ENCODE data around the gene SYT4. TPM values are rescaled to one million over a fixed set of nuclear protein-coding genes. Genes with fewer than 3 reads are reported as not detected.

The SYT4 gene
- total RNA-seq, 1 experiment from 2014 or later = 1.7 TPM

DNA sequence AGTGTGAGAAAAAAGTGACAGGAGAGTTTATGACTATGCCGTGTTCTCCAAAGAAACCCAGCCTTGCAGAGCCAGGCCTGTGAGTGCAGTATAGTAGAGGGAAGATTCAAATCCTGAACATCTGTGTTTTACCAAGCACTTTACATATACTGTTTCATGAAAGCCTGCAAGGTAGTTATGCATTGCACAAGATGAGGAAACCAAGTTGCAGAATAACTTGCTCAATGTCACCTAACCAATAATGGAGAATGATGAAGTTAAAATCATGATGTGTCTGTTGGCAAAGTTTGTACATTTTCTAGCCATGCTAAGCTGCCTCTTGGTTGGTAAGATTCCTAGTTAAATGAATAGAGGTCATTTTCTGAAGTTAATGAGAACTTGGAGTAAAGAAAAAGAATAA is 29.3 kb downstream of the SYT4 start:
- Mint-ChIP-seq H3K9me3 (no peaks in the 10 kb centered on the region), H3K4me3 (no peak overlapping the region), H3K4me1 (peaks cover under 1% of the 10 kb centered on the region; the same call in 1 of the 2 replicates), H3K27ac (no peak overlapping the region), H3K27me3 (ENCODE audit: low read depth) (no peaks in the 10 kb centered on the region), H3K36me3 (no peaks in the 10 kb centered on the region)
- ChIA-PET CTCF (no interaction called here), POLR2A (no interaction called here)
- TF ChIP-seq NFATC4 (CRISPR knock-in tag; IDR thresholded peaks at IDR 0.05) = no peak
- no peak for TF ChIP-seq ZNF423 (CRISPR knock-in tag; IDR thresholded peaks at IDR 0.05)
- TF ChIP-seq GRHL2 (CRISPR knock-in tag; IDR thresholded peaks at IDR 0.05; ENCODE audit: insufficient replicate concordance, severe bottlenecking) = no peak
- TF ChIP-seq NR1H2 (CRISPR knock-in tag; IDR thresholded peaks at IDR 0.05) = no peak
- no peak for TF ChIP-seq FOXP4 (CRISPR knock-in tag; IDR thresholded peaks at IDR 0.05)
- TF ChIP-seq IRF1 (CRISPR knock-in tag; IDR thresholded peaks at IDR 0.05) = no peak
- TF ChIP-seq, protein P1, sequence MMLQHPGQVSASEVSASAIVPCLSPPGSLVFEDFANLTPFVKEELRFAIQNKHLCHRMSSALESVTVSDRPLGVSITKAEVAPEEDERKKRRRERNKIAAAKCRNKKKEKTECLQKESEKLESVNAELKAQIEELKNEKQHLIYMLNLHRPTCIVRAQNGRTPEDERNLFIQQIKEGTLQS (CRISPR knock-in tag; conservative IDR thresholded peaks at IDR 0.05) = no peak
- TF ChIP-seq NR2C2 (CRISPR knock-in tag; IDR thresholded peaks at IDR 0.05) = no peak
- TF ChIP-seq GTF2I (CRISPR knock-in tag; conservative IDR thresholded peaks at IDR 0.05) = no peak
- no peak for TF ChIP-seq NR3C1 (CRISPR knock-in tag; conservative IDR thresholded peaks at IDR 0.05; ENCODE audit: low read depth)
- no peak for TF ChIP-seq RORB (CRISPR knock-in tag; IDR thresholded peaks at IDR 0.05)
- ATAC-seq (no peak), DNase-seq (ENCODE audit: low spot score) (no peak)

GRCh38 chr18:43238429-43238828 is 38.9 kb downstream of the SYT4 start:
- ChIA-PET POLR2A (no interaction called here), CTCF (no interaction called here)
- H3K27ac Mint-ChIP-seq = no peak overlapping the region
- ATAC-seq (no peak), DNase-seq (ENCODE audit: low spot score) (no peak)
- no peaks in the 10 kb centered on the region for H3K9me3 Mint-ChIP-seq
- H3K4me1 Mint-ChIP-seq = no peaks in the 10 kb centered on the region
- no peaks in the 10 kb centered on the region for H3K27me3 Mint-ChIP-seq (ENCODE audit: low read depth)
- H3K4me3 Mint-ChIP-seq = no peak overlapping the region
- no peaks in the 10 kb centered on the region for H3K36me3 Mint-ChIP-seq
- TF ChIP-seq SMAD4 (CRISPR knock-in tag; IDR thresholded peaks at IDR 0.05) (no peak), CREB1 (CRISPR knock-in tag; IDR thresholded peaks at IDR 0.05) (no peak), STAT6 (CRISPR knock-in tag; conservative IDR thresholded peaks at IDR 0.05; ENCODE audit: low read depth) (no peak), FOXJ3 (CRISPR knock-in tag; IDR thresholded peaks at IDR 0.05; ENCODE audit: borderline replicate concordance) (no peak), JUN (CRISPR knock-in tag; IDR thresholded peaks at IDR 0.05) (no peak), GABPB1 (CRISPR knock-in tag; IDR thresholded peaks at IDR 0.05) (no peak), ZBTB21 (CRISPR knock-in tag; IDR thresholded peaks at IDR 0.05; ENCODE audit: borderline replicate concordance) (no peak), GRHL2 (CRISPR knock-in tag; IDR thresholded peaks at IDR 0.05; ENCODE audit: insufficient replicate concordance, severe bottlenecking) (no peak), SP1 (CRISPR knock-in tag; conservative IDR thresholded peaks at IDR 0.05) (no peak)
- TF ChIP-seq, protein P2, sequence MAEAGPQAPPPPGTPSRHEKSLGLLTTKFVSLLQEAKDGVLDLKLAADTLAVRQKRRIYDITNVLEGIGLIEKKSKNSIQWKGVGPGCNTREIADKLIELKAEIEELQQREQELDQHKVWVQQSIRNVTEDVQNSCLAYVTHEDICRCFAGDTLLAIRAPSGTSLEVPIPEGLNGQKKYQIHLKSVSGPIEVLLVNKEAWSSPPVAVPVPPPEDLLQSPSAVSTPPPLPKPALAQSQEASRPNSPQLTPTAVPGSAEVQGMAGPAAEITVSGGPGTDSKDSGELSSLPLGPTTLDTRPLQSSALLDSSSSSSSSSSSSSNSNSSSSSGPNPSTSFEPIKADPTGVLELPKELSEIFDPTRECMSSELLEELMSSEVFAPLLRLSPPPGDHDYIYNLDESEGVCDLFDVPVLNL (CRISPR knock-in tag; IDR thresholded peaks at IDR 0.05; ENCODE audit: borderline replicate concordance, low read depth) = no peak
- TF ChIP-seq, protein P3, sequence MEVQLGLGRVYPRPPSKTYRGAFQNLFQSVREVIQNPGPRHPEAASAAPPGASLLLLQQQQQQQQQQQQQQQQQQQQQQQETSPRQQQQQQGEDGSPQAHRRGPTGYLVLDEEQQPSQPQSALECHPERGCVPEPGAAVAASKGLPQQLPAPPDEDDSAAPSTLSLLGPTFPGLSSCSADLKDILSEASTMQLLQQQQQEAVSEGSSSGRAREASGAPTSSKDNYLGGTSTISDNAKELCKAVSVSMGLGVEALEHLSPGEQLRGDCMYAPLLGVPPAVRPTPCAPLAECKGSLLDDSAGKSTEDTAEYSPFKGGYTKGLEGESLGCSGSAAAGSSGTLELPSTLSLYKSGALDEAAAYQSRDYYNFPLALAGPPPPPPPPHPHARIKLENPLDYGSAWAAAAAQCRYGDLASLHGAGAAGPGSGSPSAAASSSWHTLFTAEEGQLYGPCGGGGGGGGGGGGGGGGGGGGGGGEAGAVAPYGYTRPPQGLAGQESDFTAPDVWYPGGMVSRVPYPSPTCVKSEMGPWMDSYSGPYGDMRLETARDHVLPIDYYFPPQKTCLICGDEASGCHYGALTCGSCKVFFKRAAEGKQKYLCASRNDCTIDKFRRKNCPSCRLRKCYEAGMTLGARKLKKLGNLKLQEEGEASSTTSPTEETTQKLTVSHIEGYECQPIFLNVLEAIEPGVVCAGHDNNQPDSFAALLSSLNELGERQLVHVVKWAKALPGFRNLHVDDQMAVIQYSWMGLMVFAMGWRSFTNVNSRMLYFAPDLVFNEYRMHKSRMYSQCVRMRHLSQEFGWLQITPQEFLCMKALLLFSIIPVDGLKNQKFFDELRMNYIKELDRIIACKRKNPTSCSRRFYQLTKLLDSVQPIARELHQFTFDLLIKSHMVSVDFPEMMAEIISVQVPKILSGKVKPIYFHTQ (CRISPR knock-in tag; IDR thresholded peaks at IDR 0.05) = no peak

All from WTC11 (cell line).